Ramos (cell line): ENCODE results near the gene XKR3.
"Not testable (repeated sequence)": the region's sequence is repeated elsewhere in the genome, so short reads cannot be mapped to it uniquely, and the experiment has no call there.

Experiments
- in situ Hi-C: fragments of 300-500 bp; cut with MboI; formaldehyde crosslinking; loops from one replicate; pipeline ENCODE4 v1.14.3; 2022; ENCODE audit warnings: low sequenced_read_pairs; ENCODE audit not compliant: unreplicated experiment

XKR3 gene

DNA sequence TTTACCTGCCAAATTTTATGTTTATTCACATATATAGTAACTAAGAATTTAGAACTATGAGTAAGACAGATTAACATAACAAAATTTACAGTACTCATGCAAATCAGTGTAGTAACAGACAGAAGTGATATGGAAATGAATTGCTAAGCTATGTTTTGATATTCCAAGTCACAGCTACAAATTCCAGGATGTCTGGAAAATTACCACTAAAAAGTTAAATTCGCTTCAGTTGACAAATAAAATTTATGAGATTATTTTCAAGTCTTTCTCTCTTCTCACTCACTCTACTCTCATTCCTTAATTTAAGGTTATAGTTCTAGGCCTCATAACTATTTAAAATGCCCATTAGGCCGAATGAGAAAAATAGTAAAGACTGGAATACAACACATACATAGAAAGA, 18.1 kb downstream of the XKR3 start:
- in situ Hi-C loops, result no loop called here

DNA sequence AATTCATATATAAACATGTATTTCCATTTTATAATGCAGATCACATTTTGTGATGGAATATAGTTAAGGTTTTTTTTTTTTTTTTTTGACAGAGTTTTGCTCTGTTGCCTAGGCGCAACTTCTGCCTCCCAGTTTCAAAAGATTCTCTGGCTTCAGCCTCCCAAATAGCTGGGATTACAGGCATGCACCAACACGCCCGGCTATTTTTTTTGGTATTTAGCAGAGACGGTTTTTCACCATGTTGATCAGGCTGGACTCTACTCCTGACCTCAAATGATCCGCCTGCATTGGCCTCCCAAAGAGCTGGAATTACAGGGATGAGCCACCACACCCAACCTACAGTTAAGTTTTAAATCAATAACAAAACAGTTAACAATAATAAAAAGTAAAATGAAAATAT, 18.8 kb downstream of the XKR3 start:
- in situ Hi-C loops, result no loop called here

- in situ Hi-C loops, result no loop called here
These were observed 20.3 kb downstream of the XKR3 start for GRCh38 chr22:16804882-16805281.

DNA sequence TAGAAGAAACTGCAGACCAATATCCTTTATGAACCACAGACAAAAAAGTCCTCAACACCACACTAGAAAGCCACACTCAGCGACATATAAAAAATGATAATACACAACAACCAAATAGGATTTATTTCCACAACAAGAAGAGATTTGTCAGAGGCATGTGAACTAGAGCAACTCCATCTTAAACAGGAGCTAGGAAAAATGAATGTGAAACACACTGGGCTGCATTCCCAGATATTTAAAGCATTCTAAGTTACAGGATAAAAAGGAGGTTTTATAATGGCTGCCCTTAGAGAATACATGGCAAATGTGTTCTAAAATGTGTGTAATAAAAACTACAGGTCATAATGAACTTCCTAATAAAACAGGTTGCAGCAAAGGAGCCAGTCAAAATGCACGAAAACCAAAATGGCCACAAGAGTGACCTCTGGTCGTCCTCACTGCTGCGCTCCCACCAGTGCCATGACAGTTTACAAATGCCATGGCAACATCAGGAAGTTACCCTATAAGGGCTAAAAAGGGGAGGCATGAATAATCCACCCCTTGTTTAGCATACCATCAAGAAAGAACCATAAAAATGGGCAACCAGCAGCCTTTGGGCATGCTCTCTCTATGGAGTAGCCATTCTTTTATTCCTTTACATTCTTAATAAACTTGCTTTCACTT, 21.8 kb downstream of the XKR3 start:
- in situ Hi-C loops, result no loop called here

- in situ Hi-C loops, result no loop called here
These were observed 23.6 kb downstream of the XKR3 start for GRCh38 chr22:16801571-16801970.

- in situ Hi-C loops, result no loop called here
These were observed 24.1 kb downstream of the XKR3 start for GRCh38 chr22:16801088-16801487.

- in situ Hi-C loops, result no loop called here
These were observed 24.9 kb downstream of the XKR3 start for GRCh38 chr22:16800358-16800757.

- in situ Hi-C loops, result not testable (repeated sequence)
These were observed 29.7 kb downstream of the XKR3 start for GRCh38 chr22:16795504-16795903.

GRCh38 chr22:16793831-16794230, 31.4 kb downstream of the XKR3 start:
- in situ Hi-C loops, result no loop called here

GRCh38 chr22:16789860-16790493, 35.2 kb downstream of the XKR3 start:
- in situ Hi-C loops, result loop anchor here (5.0 kb wide), 1 partner anchor 52 kb away; no protein-coding TSS in a partner anchor

GRCh38 chr22:16783930-16784354, 41.3 kb downstream of the XKR3 start:
- in situ Hi-C loops, result no loop called here

DNA sequence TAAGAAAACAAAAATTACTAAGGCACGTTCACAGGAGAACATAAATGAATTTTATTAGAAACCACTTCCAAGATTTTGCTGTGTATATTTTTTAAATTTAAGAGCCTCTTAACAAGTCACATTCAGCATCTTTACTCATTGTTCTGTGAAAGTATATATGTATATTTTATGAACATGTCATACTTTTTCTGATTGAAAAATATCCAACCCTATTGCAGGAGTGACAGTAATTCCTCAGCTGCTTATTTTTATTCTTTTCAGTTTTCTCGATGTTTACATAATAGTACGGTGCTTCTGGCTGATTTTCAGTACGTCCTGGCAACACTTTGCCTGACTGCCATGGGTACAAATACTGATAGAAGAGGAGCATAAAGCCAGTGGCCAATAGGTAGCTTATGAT, 41.8 kb downstream of the XKR3 start:
- in situ Hi-C loops, result no loop called here

DNA sequence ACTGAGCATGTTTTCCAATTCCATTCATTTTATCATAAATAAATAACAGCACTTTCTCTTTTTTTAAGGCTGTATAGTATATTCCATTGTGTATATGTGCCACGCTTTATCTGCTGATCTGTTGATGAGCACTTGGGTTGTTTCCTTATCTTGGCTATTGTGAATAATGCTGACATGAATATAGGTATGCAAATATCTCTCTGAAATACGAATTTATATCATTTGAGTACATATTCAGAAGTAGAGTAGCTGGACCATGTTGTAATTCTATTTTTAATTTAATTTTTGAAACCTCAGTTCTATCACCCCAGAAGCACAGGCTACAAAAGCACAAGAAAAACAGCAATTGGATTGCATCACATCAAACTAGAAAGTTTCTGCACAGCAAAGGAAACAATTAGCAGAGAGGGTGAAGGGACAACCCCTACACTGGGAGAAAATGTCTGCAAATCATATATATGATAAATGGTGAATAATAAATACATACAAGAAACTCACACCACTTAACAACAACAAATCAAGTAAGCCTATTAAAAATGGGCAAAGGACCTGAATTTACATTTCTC, 43.4 kb downstream of the XKR3 start:
- in situ Hi-C loops, result no loop called here

DNA sequence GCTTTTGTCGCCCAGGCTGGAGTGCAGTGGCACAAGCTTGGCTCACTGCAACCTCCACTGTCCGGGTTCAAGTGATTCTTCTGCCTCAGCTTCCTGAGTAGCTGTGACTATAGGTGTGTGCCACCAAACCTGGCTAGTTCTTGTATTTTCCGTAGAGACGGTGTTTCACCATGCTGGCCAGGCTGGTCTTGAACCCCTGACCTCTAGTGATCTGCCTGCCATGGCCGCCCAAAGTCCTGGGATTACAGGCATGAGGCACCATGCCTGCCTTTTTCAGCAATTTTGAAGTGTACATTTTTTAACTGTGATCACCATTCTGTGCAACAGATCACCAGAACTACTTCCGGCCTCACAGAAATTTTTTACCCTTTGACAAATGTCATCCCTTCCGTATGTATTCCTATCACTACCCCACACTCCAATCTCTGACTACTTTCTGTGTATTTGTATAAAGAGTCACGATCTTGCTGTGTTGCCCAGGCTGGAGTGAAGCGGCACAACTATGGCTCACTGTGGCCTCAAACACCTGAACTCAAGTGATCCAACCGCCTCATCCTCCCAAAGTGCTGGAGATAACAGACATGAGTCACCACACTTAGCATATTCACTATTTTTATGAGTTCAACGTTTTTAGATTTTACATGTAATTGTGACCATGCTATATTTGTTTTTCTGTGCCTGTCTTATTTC, 44.0 kb downstream of the XKR3 start:
- in situ Hi-C loops, result no loop called here

DNA sequence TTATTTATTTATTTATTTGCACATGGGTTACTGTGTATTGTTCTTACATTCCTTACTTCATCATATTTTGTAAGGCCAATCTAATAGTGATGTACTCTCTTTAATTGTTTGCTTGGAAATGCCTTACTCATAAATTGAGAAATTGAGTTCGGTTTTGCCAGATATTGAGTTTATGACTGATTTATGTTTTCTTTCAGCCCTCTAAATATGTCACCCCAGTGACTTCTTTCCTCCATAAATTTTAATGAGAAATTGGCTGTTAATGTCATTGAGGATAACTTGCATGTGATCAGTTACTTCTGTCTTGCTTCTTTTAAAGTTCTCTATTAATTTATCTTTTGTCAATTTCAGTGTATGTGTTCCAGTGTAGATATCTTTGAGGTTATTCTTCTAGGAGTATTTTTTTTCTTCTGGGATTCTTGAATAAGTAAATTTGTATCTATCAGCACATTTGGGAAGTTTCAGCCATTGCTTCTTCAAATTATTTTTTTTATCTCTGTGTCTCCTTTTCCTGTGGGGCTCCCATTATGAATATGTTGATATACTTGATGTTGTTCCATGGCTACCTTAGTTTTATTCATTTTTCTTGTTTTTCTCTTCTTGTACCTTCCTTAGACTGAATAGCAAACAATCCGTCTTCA, 47.8 kb downstream of the XKR3 start:
- in situ Hi-C loops, result no loop called here

GRCh38 chr22:16776080-16776479, 49.1 kb downstream of the XKR3 start:
- in situ Hi-C loops, result no loop called here

- in situ Hi-C loops, result no loop called here
These were observed 50.2 kb downstream of the XKR3 start for GRCh38 chr22:16774911-16775500.

GRCh38 chr22:16771569-16771968, 53.6 kb downstream of the XKR3 start:
- in situ Hi-C loops, result not testable (repeated sequence)

DNA sequence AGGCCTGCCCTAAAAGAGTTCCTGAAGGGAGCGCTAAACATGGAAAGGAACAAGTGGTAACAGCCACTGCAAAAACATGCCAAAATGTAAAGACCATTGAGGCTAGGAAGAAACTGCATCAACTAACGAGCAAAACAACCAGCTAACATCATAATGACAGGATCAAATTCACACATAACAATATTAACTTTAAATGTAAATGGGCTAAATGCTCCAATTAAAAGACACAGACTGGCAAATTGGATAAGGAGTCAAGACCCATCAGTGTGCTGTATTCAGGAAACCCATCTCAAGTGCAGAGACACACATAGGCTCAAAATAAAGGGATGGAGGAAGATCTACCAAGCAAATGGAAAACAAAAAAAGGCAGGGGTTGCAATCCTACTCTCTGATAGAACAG, 57.3 kb downstream of the XKR3 start:
- in situ Hi-C loops, result not testable (repeated sequence)

GRCh38 chr22:16762224-16762623, 63.0 kb downstream of the XKR3 start:
- in situ Hi-C loops, result not testable (repeated sequence)
